DMS153 (cell line): ENCODE results near the gene MMAB.

ENCODE experiments used
- DNase-seq: peaks from one replicate; lab custom pipeline; 2025; lab: John Stamatoyannopoulos, UW

Gene MMAB

GRCh38 chr12:109583733-109584132 is 10.4 kb upstream of the MMAB start:
- no peak for DNase-seq

GRCh38 chr12:109582636-109583035 is 9.3 kb upstream of the MMAB start:
- no peak for DNase-seq

DNA sequence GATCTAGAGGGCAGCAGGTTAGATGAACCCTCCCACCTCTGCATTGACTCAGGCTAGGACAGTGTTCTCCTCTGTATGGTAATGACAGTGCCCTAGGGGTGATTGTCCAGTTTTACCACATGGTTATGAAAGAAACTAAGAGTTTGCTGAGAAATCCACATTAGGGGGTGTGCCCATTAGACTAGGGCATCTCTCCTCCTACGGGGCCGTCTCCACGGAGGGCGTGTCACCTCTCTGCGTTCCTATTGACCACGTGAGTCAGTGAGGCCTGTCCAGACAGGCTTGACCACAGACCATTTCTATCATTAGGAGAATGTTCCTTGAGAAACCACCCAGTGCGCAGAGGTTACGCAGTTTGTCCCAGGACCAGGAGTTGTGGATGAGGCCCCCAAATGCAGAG is 8.6 kb upstream of the MMAB start:
- DNase-seq = no peak

- DNase-seq = no peak
These were observed 8.0 kb upstream of the MMAB start for GRCh38 chr12:109581334-109581691.

DNA sequence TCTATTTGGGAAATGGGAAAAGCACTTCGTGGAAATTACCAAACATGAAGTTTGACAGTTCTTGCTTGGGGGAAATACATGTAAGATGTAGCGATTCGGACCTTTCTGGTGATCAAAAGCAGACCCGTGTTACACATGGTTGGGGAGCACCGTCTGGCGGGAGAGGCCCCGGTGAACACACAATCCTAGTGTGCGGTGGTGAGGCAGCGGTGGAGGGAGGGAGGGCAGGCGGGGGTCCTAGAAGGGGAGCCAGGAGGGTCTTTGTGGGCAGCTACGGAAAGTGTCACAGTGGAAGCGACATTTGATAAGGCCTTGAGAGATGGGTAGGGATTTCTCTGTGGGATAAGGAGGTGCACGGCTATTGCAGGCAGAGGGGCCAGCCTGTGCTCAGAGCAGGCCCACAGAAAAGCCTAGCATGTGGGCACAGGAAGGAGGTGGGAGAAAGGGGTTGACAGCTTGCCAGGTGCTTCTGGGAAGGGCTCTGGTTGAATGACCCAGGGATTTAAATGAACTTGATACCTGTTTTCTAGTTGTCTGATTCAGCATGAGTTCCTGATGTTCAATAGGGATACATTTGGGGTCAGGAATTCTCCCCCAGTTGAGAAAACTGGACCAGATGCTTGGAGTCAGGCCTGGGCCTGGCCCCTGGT is 7.5 kb upstream of the MMAB start:
- no peak for DNase-seq

GRCh38 chr12:109580272-109580671 is 7.0 kb upstream of the MMAB start:
- no peak for DNase-seq

- DNase-seq = no peak
These were observed 6.3 kb upstream of the MMAB start for GRCh38 chr12:109579639-109580038.

GRCh38 chr12:109578330-109578927 is 5.1 kb upstream of the MMAB start:
- DNase-seq = no peak

DNA sequence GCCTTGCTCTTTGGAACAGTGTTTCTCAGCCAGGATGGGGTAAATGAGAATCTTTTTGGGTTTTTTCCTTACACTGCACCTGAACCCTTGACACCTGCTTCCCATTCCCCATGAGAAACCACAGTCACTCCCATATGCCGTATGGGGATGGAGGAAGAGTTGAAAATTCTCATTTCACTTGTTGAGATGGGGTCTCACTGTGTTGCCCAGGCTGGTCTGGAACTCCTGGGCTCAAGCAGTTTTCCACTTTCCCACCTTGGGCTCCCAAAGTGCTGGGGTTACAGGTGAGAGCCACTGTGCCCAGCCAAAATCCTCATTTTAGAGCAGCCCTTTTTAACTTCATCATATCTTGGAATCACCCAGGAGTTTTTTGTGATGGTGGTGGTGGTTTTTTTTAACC is 4.0 kb upstream of the MMAB start:
- no peak for DNase-seq

- DNase-seq = no peak
These were observed 2.4 kb upstream of the MMAB start for GRCh38 chr12:109575683-109576082.

DNA sequence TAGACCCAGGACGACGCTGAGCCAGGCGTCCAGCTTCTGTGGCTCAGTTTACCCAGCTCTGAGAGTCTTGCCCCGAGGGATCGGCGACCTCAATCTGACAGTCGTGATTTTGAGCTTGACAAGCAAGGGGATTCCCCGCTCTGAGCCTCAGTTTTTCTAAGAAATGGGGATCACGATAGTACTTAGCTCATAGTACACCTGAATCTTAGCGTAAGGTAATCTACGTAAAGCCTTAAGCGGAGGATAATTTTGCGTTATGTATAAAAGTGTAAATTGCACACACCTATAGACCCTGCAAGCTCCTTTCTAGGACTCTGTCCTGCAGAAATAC is 575 bp upstream of the MMAB start:
- no peak for DNase-seq

GRCh38 chr12:109572506-109572845 is 828 bp downstream of the MMAB start:
- no peak for DNase-seq

DNA sequence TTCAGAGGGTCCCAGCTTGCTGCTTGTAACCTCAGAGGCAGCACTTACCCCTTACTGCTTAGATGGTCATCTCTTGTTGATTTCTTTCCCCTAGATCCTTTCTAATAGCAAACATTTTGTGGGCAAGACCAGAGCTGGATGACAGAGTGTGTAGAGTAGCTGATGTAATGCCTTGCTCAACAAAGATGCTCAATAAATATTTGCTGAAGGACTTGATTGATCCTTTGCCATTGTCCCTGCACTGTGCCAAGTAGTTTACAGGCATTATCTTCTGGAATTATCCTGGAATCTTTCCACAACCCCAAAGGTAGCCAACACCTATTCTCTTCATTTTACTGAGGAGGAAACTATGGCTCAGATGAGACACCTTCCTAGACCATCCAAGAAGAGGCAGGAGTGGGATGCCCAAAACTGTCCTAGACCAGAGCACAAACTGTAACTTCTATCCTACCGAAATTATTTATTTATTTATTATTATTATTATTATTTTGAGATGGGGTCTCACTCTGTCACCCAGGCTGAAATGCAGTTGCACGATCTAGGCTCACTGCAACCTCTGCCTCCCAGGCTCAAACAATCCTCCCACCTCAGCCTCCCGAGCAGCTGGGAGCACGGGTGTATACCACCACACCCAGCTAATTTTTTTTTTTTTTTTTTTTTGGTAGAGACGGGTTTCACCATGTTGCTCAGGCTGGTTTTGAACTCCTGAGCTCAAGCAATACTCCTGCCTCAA is 1.4 kb downstream of the MMAB start:
- DNase-seq = no peak

DNA sequence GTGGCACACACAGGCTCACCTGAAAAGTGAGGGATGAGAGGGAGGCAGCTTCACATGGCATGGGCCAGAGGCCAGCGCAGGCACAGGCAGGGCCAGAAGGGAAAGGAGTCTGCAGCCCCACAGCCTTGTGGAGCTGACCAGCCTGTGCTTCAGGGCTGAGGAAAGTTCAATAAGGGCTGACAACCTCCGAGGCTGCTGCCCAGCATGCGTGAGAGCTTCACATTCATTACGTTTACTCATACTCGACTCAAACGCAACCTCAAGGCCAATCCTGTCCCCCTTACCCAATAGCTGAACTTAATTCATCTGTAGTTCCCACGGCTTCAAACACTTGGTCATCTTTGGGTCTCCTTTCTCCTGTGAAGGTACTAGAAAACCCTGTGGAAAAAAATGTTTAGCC is 4.8 kb downstream of the MMAB start:
- DNase-seq = no peak

- no peak for DNase-seq
These were observed 5.3 kb downstream of the MMAB start for GRCh38 chr12:109567967-109568366.

GRCh38 chr12:109567296-109567695 is 6.0 kb downstream of the MMAB start:
- DNase-seq = no peak

GRCh38 chr12:109566424-109566823 is 6.9 kb downstream of the MMAB start:
- DNase-seq = no peak

DNA sequence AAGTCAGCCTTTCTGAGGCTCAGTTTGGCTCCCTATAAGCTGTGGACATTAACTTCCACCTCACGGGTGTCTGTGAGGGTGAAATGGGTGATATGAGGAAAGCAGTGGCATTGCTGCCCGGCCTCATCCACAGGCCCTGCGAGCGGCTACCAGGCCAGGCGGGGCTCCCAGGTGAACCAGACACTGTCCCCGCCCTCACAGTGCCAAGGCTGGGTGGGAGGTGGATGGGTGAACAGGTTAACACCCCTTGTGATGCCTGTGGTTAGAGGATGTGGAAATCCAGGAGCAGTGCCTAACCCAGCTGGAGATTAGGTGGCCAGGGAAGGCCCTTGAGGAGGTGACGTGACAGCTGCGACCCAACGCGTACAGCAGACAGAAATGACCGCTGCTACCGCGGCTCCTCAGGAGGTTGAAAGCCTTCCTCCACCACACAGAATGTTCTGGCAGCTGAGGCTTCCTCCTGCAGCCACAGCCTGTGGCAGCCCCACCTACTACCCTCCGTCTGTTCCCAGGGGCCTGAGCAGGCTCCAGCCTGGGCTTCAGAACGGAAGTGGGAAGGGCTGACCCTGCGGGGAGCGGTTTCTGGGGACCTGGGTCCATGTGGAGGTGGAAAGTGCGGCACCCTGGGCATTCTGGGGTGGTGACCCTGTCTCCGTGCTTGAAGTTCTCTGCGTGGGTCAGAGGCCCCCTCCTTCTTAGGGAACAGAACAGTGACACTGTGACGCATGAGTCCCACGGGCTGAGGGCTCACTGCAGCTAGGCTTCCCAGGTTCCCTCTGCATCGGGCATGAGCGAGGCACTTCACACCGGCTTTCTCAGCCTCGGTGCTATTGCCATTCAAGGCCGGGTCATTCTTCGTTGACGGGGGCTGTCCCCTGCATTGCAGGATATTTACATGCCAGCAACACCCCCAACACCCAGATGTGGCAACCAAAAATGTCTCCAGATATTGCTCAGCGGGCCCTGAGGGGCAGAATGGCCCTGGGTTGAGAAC is 9.7 kb downstream of the MMAB start:
- no peak for DNase-seq

GRCh38 chr12:109562871-109563270 is 10.4 kb downstream of the MMAB start:
- DNase-seq = no peak

DNA sequence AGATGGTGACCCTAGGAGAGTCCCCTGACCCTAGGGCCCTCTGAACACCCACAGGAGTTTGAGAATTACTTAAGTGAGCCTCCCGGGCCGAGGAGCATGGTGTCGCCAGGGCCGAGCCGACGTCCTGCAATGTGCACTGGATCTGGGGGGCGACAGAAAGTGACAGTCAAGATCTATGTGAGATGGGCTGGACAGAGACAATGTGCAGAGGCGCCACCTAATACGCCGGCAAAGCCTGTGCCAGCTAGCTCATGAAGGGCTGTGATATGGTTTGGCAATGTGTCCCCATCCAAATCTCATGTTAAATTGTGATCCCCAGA is 11.6 kb downstream of the MMAB start:
- no peak for DNase-seq

- DNase-seq = no peak
These were observed 12.2 kb downstream of the MMAB start for GRCh38 chr12:109560867-109561710.

- DNase-seq = no peak
These were observed 13.7 kb downstream of the MMAB start for GRCh38 chr12:109559601-109560000.
